NCI-H1694 (cell line): Measurements from ENCODE around the gene KRTAP12-3.
"Not testable (repeated sequence)": the region's sequence is repeated elsewhere in the genome, so short reads cannot be mapped to it uniquely, and the experiment has no call there.

Experiments used
- DNase-seq: peaks from one replicate; lab custom pipeline; 2025; lab: John Stamatoyannopoulos, UW

The KRTAP12-3 gene

GRCh38 chr21:44627181-44627822 is 30.4 kb upstream of the KRTAP12-3 start:
- not testable (repeated sequence) for DNase-seq

- DNase-seq: not testable (repeated sequence)
These were observed 29.9 kb upstream of the KRTAP12-3 start for GRCh38 chr21:44627831-44628233.

- DNase-seq: no peak
These were observed 28.9 kb upstream of the KRTAP12-3 start for GRCh38 chr21:44628707-44629391.

- no peak for DNase-seq
These were observed 27.3 kb upstream of the KRTAP12-3 start for GRCh38 chr21:44630440-44630839.

- no peak for DNase-seq
These were observed 25.7 kb upstream of the KRTAP12-3 start for GRCh38 chr21:44632067-44632466.

- no peak for DNase-seq
These were observed 21.3 kb upstream of the KRTAP12-3 start for GRCh38 chr21:44636209-44637017.

- no peak for DNase-seq
These were observed 20.5 kb upstream of the KRTAP12-3 start, which contains the start of gene KRTAP10-10 for GRCh38 chr21:44637018-44637850. Gene KRTAP10-10, plus strand, starts transcription at chr21:44637356. Its CDS starts 62 bp downstream, at chr21:44637418.

- DNase-seq: not testable (repeated sequence)
These were observed 19.8 kb upstream of the KRTAP12-3 start for GRCh38 chr21:44637851-44638348.

GRCh38 chr21:44638506-44639330 is 19.0 kb upstream of the KRTAP12-3 start:
- not testable (repeated sequence) for DNase-seq

- DNase-seq: no peak
These were observed 18.4 kb upstream of the KRTAP12-3 start for GRCh38 chr21:44639331-44639655.

GRCh38 chr21:44640761-44641160 is 17.0 kb upstream of the KRTAP12-3 start:
- no peak for DNase-seq

GRCh38 chr21:44643741-44644310 is 13.9 kb upstream of the KRTAP12-3 start:
- no peak for DNase-seq

- DNase-seq: no peak
These were observed 12.9 kb upstream of the KRTAP12-3 start for GRCh38 chr21:44644878-44645277.

- peak; percentile 75 for DNase-seq
These were observed 11.1 kb upstream of the KRTAP12-3 start, which contains the start of gene KRTAP10-11 for GRCh38 chr21:44646366-44647221. Gene KRTAP10-11, plus strand, starts transcription at chr21:44646414. Its CDS starts 45 bp downstream, at chr21:44646459.

- DNase-seq: no peak
These were observed 10.5 kb upstream of the KRTAP12-3 start for GRCh38 chr21:44647222-44647552.

GRCh38 chr21:44648557-44649311 is 9.0 kb upstream of the KRTAP12-3 start:
- no peak for DNase-seq

- no peak for DNase-seq
These were observed 8.1 kb upstream of the KRTAP12-3 start for GRCh38 chr21:44649521-44650100.

GRCh38 chr21:44650265-44650972 is 7.3 kb upstream of the KRTAP12-3 start:
- no peak for DNase-seq
